GM20431 (cell line): ENCODE measurements around the gene TMPRSS6.

Experiments used
- in situ Hi-C: fragments of 300-500 bp; cut with MseI, MboI; formaldehyde crosslinking; loops from one replicate; pipeline ENCODE4 v1.15.0; 2020; ENCODE audit warnings: low sequenced_read_pairs; ENCODE audit not compliant: unreplicated experiment

TMPRSS6 gene

DNA sequence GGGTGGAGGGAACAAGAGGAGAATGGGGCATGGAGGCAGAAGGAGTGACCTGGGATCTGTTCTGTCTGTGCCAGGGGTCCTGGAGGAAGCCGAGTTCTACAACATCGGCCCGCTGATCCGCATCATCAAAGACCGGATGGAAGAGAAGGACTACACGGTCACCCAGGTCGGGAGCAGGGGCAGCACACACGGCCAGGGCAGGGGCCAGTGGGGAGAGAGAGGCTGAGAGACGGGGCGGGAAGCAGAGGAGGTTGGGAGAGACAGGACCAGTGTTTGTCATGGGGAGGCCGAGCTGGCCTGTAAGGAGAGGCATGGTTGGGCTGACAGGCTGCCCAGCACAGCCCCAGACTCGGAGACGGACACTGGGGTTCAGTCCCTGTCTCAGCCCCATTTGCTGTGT, 53.3 kb downstream of the TMPRSS6 start:
- in situ Hi-C loops: no loop called here

DNA sequence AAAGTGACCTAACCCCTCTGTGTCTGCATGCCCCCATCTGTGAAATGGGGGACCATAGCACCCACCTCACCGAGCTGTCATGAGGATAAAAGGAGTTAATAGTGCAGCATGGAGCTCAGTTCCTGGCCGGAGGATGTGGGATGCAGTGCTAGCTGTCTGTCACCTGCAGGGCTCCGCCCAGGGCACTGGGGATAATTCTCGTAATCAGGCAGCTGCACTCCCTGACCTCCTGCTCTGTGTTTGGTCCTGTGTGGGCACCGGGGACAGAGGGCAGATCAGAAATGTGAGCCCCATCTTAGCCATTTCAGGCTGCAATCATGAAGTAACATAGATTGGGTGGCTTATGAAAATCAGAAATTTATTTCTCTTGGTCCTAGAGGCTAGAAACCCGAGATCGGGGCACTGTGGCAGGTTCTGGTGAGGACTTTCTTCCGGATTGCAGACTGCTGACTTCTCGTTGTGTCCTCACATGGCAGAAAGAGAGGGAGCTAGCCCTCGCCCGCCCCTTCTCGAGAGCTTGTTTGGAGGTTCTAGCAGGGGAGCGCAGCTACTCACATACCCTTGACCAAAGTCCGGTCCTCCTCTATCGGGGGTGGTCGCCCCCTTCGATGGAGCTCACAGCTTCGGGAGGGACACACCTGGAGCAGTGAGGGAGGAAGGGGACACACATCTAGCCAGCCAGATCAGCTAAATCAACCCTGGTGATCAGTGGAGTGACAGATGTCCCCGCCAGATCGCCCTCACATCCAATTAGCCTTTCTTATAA, 54.7 kb downstream of the TMPRSS6 start:
- in situ Hi-C loops: no loop called here

DNA sequence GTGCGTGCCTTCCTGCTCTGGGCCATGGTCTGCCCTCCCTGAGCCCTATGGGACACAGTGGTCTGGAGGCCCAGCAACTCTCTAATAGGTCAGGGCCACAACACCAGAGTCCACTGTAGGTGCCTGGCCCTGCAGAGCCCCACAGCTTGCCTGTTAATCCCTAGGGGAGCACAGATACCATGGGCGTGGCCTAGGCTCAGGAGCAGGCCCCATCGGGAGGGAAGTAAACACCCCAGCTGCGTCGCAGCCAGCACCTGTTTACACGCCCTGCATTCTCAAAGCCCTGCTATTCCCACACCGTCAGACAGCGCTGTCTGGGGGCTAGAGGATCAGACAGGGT, 55.5 kb downstream of the TMPRSS6 start:
- in situ Hi-C loops: no loop called here

DNA sequence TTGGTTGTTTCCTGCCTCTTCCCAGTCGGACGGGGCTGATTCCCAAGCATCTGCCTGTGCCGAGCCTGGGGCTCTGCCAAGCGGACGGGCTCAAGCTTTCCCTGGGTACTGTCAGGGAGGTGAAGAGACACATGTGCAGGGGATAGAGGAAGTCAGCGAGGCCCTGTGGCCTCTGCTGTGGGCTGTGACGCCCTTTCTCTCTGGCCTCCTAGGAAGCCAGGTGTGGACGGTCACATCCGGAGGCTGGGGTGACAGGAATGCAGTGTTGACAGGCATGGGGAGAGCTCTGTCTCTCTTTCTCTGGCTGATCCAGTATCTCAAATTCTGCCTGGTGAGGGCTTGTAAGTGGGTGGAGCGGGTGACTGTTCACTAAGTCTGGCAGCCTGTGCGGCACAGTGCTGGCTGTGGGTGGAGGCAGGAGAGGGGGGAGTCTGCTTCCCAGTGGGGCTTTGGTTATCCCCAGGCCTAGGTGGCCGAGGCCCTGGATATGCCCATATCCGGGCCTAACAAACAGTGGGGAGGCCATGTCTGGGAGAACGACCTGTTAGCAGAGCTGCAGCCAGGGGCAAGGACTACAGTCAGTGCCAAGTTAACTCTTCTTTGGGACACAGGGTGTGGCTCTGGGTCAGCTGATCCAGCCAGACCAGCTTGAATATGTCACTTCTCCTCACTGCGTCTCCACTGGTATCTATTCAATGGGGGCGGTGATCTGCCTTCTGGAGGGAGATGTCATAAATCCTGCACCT, 56.0 kb downstream of the TMPRSS6 start:
- in situ Hi-C loops: no loop called here

DNA sequence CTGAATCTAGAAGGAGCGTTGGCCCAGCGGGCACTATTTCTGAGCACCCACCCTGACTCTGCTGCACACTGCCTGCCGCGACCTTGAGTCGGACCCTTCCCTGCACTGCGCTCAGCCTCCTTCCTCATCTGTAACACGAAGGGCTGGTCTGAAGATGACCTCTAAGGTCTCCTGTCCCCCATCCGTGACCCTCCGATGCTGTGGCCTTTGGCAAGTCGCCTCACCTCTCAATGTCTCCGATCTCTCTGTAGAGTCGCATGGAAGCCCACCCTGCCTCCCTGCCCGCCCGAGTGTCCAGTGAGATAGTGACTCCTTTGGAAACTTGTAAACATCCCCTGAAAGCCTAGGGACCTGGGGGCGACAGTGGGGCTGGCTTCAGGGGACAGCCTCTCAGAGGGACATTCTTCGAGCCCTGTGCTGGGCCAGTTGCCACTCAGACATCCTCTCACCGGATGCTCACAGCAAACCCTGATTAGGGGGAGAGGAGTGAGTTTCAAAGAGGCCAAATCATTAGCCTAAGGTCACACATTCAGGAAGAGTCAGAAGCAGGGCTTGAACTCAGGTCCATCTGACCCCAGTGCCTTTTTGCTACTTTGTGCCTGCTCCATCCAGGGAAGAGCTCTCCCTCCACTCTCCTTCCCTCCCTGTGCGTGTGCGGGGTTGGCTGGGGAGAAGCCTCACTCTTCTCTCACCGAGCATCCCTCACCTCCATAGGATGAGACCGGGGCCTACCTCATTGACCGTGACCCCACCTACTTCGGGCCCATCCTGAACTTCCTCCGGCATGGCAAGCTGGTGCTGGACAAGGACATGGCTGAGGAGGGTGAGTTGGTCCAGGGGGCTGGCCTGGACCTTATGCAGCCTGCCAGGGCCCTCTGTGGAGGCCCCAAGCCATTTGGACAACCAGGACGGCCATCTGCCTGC, 56.9 kb downstream of the TMPRSS6 start:
- in situ Hi-C loops: no loop called here

DNA sequence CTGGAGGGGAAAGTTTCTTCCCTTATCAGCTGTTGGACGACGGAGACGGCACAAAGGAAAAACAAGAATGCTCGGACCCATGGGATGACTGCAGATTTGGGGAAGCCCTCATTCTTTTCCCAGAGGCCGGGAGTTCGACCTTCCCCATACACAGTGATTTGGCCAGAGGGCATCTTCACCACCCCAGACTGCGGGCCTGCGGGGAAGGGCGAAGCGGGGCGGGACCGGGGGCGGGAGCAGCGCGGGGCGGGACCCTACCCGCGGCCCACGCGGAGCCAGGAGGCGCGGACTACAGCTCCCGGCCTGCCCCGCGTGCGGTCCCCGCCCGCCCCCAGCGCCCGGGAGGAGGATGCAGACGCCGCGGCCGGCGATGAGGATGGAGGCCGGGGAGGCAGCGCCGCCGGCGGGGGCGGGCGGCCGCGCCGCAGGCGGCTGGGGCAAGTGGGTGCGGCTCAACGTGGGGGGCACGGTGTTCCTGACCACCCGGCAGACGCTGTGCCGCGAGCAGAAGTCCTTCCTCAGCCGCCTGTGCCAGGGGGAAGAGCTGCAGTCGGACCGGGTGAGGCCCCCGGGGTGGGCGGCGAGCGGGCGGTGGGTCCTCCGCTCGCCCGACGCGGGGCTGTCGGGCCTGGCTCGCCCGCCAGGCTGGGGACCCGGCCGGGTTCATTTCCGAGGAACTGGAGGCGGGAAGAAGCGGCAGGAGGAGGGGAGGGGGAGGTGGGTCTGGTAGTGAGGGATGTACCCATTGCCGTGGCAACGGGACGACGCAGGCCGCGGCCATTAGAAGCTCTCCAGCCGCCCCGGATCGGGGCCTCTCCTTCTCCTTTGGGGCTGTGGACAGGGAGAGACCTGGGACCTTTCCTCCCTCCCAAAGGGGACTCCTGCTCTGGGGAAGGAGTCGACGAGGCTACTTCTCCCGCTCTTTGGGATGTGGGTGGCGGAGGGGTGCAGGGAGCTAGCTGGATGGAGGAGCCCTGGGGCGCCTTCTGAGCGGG, 57.8 kb downstream of the TMPRSS6 start, which contains the start of gene KCTD17:
KCTD17 (plus strand) TSS at position 352 of the 995 bp plus-strand sequence; CDS start at position 371, 19 bp downstream.
- in situ Hi-C loops: no loop called here

DNA sequence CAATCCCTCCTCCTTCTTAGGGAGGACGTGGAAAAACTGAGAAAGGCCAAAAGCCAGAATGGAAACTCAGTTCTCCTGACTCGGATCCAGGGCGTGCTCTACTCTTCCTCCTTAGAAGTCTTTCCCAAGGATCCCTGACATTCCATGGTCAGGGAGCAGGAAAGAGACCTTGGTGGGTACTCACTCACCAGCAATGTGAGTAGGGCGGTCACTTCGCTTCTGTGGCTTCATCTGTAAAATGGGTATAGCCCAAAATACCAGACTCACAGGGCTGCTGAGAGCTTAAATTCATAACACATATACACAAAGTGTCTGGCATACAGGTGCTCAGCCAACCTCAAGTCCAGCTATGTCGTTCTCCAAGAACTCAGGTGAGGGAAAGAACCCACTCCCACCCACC, 58.6 kb downstream of the TMPRSS6 start:
- in situ Hi-C loops: no loop called here

DNA sequence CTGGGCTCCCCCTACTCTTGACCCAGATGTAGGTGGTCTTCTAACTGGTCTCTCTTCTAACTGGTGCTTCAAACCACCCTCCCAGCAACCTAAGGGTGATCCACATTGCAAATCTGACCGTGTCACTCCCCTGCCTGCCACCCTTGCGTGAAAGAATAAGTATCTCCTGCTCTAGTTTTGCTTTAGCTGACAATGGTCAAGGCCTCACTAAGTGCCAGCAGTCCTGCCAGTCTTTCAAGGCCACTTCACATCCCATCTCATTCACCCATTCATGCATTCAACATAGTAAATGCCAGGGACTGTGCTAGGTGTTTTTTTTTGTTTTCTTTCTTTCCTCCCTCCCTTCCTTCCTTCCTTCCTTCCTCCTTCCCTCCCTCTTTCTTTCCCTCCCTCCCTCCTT, 60.3 kb downstream of the TMPRSS6 start:
- in situ Hi-C loops: no loop called here

DNA sequence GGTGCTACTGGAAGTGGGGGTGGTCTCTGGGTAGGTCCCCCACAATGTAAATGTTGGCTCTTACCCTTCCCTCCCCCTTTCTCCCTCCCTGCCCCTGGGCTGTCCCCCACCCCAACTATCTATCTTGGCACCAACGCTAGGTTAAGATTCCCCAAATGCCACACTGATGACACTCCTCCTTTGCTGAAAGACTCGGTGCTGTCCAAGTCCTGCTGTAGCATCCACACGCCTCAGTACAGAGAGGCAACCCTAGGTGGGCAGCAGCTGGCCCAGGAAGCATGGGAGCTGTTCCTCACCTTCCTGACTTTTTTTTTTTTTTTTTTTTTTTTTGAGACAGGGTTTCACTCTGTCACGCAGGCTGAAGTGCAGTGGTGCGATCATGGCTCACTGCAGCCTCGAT, 61.4 kb downstream of the TMPRSS6 start:
- in situ Hi-C loops: no loop called here

DNA sequence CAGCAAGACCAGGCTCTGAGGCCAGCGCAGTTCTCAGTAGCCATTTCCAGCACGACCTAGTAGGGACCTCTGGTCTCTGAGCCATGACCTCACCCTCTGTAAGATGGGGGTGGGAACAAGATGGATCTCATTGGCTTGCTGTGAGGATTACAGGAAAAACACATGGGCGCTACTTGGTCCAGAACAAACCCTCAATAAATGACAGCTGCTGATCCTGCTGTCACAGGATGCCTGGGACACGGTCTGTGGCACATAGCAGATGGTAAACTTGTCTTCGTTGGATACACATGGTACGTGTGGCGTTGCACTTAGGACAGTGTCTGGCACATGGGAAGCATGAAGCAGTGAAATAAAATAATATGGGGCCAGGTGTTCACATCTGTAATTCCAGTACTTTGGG, 62.5 kb downstream of the TMPRSS6 start:
- in situ Hi-C loops: no loop called here

DNA sequence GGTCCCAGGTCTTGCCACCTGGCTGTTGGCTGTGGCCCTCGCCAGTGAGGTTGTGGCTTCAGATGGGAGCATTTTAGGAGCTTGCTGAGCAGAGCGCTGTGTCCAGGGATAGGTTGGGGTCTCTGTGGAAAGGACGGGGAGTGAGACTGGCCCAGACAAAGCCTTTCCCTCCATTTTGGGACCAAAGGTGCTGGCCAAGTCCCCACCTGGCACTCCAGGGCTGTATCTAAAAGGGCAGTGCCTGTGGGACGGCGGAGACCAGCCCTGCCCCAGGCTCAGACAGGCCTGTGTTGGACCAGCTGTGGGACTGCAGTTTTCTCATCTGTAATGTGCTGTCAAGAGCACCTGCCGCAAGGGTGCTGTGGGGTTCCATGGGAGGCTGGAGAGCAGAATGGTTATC, 62.9 kb downstream of the TMPRSS6 start:
- in situ Hi-C loops: no loop called here

DNA sequence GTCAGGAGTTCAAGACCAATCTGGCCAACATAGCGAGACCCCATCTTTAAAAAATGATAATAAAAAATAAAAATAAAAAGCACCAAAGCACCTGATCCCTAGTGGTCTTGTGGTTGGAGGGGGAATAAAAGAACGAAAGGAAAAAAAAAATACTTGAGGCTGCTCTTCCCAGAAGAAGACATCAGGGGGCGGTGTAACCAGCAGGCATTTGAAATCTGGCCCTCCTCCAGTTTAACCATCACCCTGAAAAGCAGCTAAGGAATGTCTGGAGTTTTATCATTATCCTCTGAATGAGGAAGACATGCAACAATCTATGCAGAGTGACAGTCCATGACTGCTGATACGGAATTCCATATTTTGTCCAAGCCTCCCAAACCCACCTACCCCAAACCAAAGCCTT, 63.6 kb downstream of the TMPRSS6 start:
- in situ Hi-C loops: no loop called here

DNA sequence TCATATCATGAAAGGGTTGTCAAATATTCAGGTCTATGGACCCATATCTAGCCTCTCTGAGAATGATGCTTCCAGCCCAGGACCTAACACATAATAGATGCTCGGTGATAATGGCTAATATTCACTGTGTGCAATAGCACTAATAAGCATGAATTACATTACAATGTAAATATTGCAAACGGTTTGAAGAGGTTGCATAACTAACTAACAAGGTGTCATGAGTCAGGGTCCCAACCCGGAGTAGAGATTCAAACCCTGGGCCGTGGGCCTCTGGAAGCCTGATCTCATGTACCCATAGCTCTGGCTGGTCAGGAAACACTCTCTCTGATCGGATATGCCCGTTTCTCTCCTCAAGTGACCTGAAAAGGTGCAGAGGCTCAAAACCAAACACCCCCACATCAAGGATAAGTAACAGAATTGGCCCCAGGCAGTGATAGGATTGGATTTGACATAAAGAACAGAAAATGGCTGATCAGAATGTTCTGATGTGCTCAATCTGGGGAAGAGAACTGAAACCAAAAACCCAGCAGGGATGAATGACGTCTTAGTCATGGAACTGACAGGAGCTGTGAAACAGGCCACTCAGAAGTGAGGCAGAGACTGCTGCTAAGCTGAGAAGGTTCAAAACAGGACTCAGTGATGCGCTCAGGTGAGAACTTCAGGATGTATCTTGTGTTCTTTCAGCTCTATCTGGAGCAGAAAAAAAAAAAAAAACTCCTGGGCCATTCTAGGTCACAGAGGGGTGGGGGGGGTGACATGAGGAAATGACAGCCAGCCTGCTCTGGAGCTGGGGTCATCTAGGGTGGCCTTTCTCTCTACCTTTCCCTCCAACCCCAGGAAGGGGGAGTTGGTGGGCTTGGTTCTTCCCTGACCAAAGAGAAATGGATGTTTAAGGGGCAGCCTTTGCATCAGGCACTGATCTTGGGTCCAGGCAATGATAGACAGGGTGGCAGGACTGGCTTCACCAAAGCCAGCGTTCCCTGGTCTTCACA, 64.6 kb downstream of the TMPRSS6 start:
- in situ Hi-C loops: no loop called here

DNA sequence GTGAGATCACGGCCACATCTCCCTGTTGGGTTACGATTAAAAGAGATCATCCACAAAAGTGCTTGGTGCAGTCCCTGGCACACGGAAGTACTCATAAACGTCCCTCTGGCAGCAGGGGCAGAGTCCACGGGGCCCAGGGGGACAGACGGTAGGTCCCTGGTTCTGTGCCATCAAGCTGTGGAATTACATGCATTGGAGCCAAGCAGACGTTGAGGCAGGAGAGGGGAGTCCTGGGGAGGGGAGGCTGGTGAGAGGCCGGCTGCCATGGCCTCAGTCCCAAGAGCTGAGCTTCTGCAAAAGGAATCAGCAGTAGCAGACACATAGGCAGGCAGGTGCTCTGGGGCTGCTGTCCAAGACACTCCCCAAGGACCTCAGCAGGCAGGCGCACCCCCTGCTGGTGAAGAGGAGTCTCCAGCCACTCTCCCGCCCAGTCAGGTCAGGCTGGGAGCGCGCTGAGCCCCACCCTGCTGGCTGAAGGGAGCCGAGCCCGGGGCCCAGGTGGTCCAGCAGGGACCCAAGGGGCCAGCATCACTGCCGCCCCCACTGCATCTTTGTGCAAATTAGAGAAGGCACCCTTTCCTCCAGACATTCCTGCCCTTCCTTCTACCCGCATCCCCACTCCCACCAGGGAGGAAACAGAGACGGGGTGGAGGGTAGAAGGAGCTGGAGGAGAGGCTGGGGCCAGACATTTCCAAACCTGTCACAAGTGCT, 65.5 kb downstream of the TMPRSS6 start:
- in situ Hi-C loops: no loop called here

DNA sequence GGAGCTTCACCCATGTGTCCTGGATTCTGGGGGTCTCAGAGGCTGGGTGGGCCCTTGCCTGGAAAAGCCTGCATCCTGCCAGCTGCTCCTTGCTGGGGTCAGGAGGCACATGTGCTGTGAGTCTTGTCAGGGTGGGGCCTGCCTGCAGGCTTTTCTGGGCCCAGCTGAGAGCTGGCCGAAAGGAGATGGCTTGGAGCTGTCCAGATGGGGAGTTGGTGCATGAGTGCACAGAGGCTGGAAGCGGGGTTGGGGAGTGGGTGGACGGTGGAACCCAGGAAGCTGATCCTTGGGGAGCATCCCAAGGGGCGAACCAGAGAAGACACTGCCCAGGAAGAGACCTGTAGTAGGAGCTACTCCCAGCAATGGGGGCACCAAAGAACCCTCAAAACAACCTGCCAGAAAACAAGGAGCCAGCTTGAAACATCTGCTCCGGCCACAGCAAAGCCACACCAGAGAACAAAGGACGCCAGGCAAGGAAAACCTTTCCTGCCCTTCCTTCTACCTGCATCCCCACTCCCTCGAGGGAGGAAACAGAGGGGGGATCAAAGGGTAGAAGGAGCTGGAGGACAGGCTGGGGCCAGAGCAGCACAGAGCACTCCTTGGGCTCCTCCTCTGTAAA, 66.2 kb downstream of the TMPRSS6 start:
- in situ Hi-C loops: no loop called here

DNA sequence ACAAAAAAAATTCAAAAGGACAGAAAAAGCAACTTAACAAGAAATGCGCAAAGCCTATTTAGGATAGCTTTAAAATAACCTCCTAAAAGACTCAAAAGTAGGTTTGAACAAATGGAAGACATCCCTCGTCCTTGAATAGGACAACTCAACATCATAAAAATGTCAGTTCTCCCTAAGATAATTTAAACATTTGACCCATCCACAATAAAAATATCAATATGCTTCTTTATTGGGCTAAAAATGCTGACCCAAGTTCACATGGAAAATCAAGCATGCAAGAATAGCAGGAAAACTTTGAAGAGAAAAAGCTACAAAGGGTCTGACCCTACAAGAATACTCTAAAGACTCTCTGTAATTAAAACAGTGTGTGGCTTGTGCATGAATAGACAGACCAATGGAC, 70.0 kb downstream of the TMPRSS6 start:
- in situ Hi-C loops: no loop called here

DNA sequence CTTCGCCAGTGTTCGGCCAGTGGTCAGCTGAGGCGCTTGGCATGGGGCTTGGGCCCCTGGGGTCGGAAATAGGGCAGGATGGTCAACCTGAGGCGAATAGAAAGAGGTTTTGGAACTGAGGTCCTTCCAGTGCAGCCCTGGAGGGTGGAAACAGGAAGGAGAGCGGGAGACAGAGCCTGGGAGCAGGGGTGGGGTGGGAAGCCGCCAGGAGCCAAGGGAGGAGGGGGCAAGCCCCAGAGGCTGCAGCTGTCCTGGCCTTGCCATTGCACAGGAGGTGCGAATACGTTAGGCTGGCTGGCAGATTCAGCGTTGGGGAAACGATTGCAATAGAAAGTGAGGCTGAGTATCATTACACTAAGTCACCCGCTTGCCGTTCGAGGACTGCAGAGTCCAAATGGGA, 71.8 kb downstream of the TMPRSS6 start:
- in situ Hi-C loops: no loop called here
